Adrenal gland (tissue), 12 donors: Measurements from ENCODE around the gene PCDHB9. TPM values are rescaled to one million over a fixed set of nuclear protein-coding genes. Genes with fewer than 3 reads are reported as not detected.
"Not testable (repeated sequence)": the region's sequence is repeated elsewhere in the genome, so short reads cannot be mapped to it uniquely, and the experiment has no call there.

Source experiments
- DNase-seq, 7 donors: peaks; one replicate each; pipeline ENCODE4 v3.0.0-alpha.2; 2019 to 2020
- H3K27ac ChIP-seq, 5 donors: fragments of 200-600 bp; sonication (generic) in 4 of 5; 1 replicate in 3 of 5; 2 replicates in 2 of 5; pipeline versions ENCODE4 v1.5.1 to v1.8.0; 2016 to 2020; ENCODE audit warnings: mild to moderate bottlenecking in 1 of 5
- H3K27me3 ChIP-seq: fragments of 200-600 bp; 2 replicates; pipeline ENCODE4 v1.8.0; 2021
- H3K36me3 ChIP-seq, 2 donors: fragments of 200-600 bp; replicated peaks in 1 of 2; 1 replicate in 1 of 2; 2 replicates in 1 of 2; pipeline versions ENCODE4 v1.5.1 to v1.8.0; 2018 to 2022
- H3K4me1 ChIP-seq, 2 donors: fragments of 200-600 bp; replicated peaks in 1 of 2; 1 replicate in 1 of 2; 2 replicates in 1 of 2; pipeline versions ENCODE4 v1.5.1 to v1.8.0; 2018 to 2021
- H3K4me3 ChIP-seq, 4 donors: fragments of 200-600 bp; sonication (generic) in 3 of 4; one replicate each; pipeline ENCODE4 v1.5.1; 2016 to 2018
- H3K9me3 ChIP-seq, 3 donors: fragments of 200-600 bp; sonication (generic) in 1 of 3; replicated peaks in 1 of 3; 1 replicate in 2 of 3; 2 replicates in 1 of 3; pipeline versions ENCODE4 v1.5.1 to v1.8.0; 2016 to 2021
- CTCF ChIP-seq, 6 experiments: fragments of 450-650 bp in 4 of 6; fragments of 200-600 bp in 2 of 6; sonication (generic) in 1 of 6; IDR thresholded peaks; 1 replicate in 5 of 6; 2 replicates in 1 of 6; pipeline versions ENCODE4 v1.5.1 to v1.8.0; 2016 to 2021; ENCODE audit warnings: antibody characterized with exemption in 6 of 6, mild to moderate bottlenecking in 2 of 6, moderate library complexity in 1 of 6
- POLR2A ChIP-seq, 2 donors: fragments of 450-650 bp; IDR thresholded peaks; one replicate each; pipeline ENCODE4 v1.6.1; 2017; ENCODE audit warnings: antibody characterized with exemption in 2 of 2, mild to moderate bottlenecking in 2 of 2, moderate library complexity in 1 of 2
- WGBS, 4 donors: extraction: QIAGEN DNeasy Blood & Tissue Kit in 2 of 4; methylation state at CpG; one replicate each; pipeline versions ENCODE4 v1.1.5 to v1.1.7; 2013 to 2017; 5-methylcytosine and 5-hydroxymethylcytosine counted together
- intact Hi-C, 2 donors: fragments of 100-400 bp; cut with DNase I; formaldehyde crosslinking; loops; one replicate each; pipeline versions ENCODE4 v1.14.1 to v1.15.0; 2022 to 2023
- polyA plus RNA-seq, 3 donors: library from polyadenylated mRNA; stranded (reverse); fragments of 200-250 nt in 2 of 3; fragments of 350-450 nt in 1 of 3; fragmentation: Illumina TruSeq in 1 of 3; extraction: RNeasy Lipid Tissue Mini Kit (QIAGEN cat#74804) in 1 of 3; gene quantifications; one replicate each; pipeline ENCODE4 v1.2.3, GENCODE V29; 2013 to 2014
- total RNA-seq, 9 donors: library from RNA; depleted of rRNA in 4 of 9; stranded (reverse); fragments of >200 nt in 4 of 9; fragments of 120-200 nt in 1 of 9; fragmentation: NEBNext Ultra II Directional in 1 of 9; extraction: Animal tissue kit (Norgen Biotek cat#: 25700) in 1 of 9; gene quantifications; one replicate each; pipeline versions ENCODE4 v1.1.0 to v1.2.4, GENCODE V29; 2013 to 2023
- donor health status: healthy with polysubstance abuse.
- donor health status: Bipolar disorder and iron deficiency.
- donor health status: DM: yes; HTN: yes; CAD: no.
- donor health status: DM: no; HTN: no; CAD: no.
- donor health status: DM: no; HTN: no; CAD: no.
- donor health status: DM: yes; HTN: yes; CAD: no.

Gene PCDHB9
- total and polyA plus RNA-seq, 12 donors: 0.27 to 2.2 (median 0.66) TPM

GRCh38 chr5:141172381-141173204 is 14.4 kb upstream of the PCDHB9 start, which contains the start of gene PCDHB7:
Gene PCDHB7, plus strand, starts transcription at chr5:141172644. Its CDS starts 192 bp downstream, at chr5:141172836.
- intact Hi-C loops: no loop called here
- Histone ChIP-seq H3K27me3 (peaks cover 9% of the 10 kb centered on the region), H3K9me3 (peaks cover 0 to 12% (median 5%) of the 10 kb centered on the region in 3 donors), H3K4me1 (no peaks in the 10 kb centered on the region), H3K27ac (no peak within 1 kb of the TSS), H3K36me3 (no peaks in the 10 kb centered on the region), H3K4me3 (no peak within 1 kb of the TSS)
- WGBS, 4 donors: 22 to 41% (median 30%) methylated on average over 20 of the region's 20 CpGs
- DNase-seq: peak in 1 of 7 donors; percentile 7
- TF ChIP-seq CTCF (IDR thresholded peaks at IDR 0.05) (peak in 4 of 6 experiments; percentile 10 to 37 (median 31)), POLR2A (IDR thresholded peaks at IDR 0.05) (no peak)

GRCh38 chr5:141174291-141175104 is 12.5 kb upstream of the PCDHB9 start:
- H3K27ac ChIP-seq, H3K36me3 ChIP-seq, intact Hi-C loops, H3K4me3 ChIP-seq, H3K27me3 ChIP-seq, DNase-seq, H3K4me1 ChIP-seq: not testable (repeated sequence)
- WGBS, 4 donors: 28 to 46% (median 39%) methylated on average over 35 to 79 of the region's 79 CpGs
- H3K9me3 ChIP-seq: peaks cover 0 to 12% (median 5%) of the 10 kb centered on the region in 3 donors

GRCh38 chr5:141175933-141176332 is 11.0 kb upstream of the PCDHB9 start:
- Histone ChIP-seq H3K9me3 (peaks cover 0 to 12% (median 5%) of the 10 kb centered on the region in 3 donors), H3K27me3 (peaks cover 9% of the 10 kb centered on the region), H3K4me3 (no peak overlapping the region), H3K27ac (no peak overlapping the region), H3K4me1 (no peaks in the 10 kb centered on the region), H3K36me3 (no peaks in the 10 kb centered on the region)
- no peak for TF ChIP-seq CTCF (IDR thresholded peaks at IDR 0.05)
- TF ChIP-seq POLR2A (IDR thresholded peaks at IDR 0.05): no peak
- no peak for DNase-seq
- 47 to 60% (median 57%) methylated on average over 1 of the region's 1 CpG for WGBS, 4 donors
- intact Hi-C loops: no loop called here

- peaks cover 0 to 12% (median 5%) of the 10 kb centered on the region in 3 donors for H3K9me3 ChIP-seq
- WGBS, 4 donors: 22 to 35% (median 27%) methylated on average over 13 to 18 of the region's 18 CpGs
- H3K27me3 ChIP-seq: not testable (repeated sequence)
Observed at GRCh38 chr5:141177577-141178191, 9.3 kb upstream of the PCDHB9 start, which contains the start of gene PCDHB8. Gene PCDHB8, plus strand, starts transcription at chr5:141177790. Its CDS starts 245 bp downstream, at chr5:141178035.

GRCh38 chr5:141179371-141179770 is 7.6 kb upstream of the PCDHB9 start:
- intact Hi-C loops, H3K27ac ChIP-seq, H3K4me3 ChIP-seq, H3K4me1 ChIP-seq, H3K27me3 ChIP-seq, DNase-seq, H3K36me3 ChIP-seq: not testable (repeated sequence)
- H3K9me3 ChIP-seq: peaks cover 0 to 12% (median 5%) of the 10 kb centered on the region in 3 donors
- 22 to 59% (median 39%) methylated on average over 16 to 35 of the region's 39 CpGs for WGBS, 4 donors

More at GRCh38 chr5:141177577-141178191, 9.3 kb upstream of the PCDHB9 start, which contains the start of gene PCDHB8:
- DNase-seq, H3K36me3 ChIP-seq, H3K27ac ChIP-seq, H3K4me1 ChIP-seq, H3K4me3 ChIP-seq, intact Hi-C loops: not testable (repeated sequence)

GRCh38 chr5:141179876-141180275 is 7.1 kb upstream of the PCDHB9 start:
- 20 to 62% (median 25%) methylated on average over 13 to 32 of the region's 32 CpGs; no CpG with 5 or more reads in 1 of the 4 donors for WGBS, 4 donors
- H3K36me3 ChIP-seq, H3K27me3 ChIP-seq, H3K4me3 ChIP-seq, intact Hi-C loops, DNase-seq, H3K4me1 ChIP-seq, H3K27ac ChIP-seq: not testable (repeated sequence)
- H3K9me3 ChIP-seq: peaks cover 0 to 12% (median 5%) of the 10 kb centered on the region in 3 donors
